ENCODE data around the gene ARMC7. TPM values are rescaled to one million over a fixed set of nuclear protein-coding genes. Genes with fewer than 3 reads are reported as not detected.

The ARMC7 gene
- total and polyA plus RNA-seq, 10 of the 15 experiments (the other 5 are each of a cell fraction or from before 2014, with no cell fraction given) = 1.5 to 19.8 (median 6.3) TPM

- intact Hi-C loops (cut with micrococcal nuclease; ENCODE audit: unreplicated experiment) = no loop called here
- FAIRE-seq = peak; percentile 95
- peak within 1 kb of the TSS; percentile 90 for H3K27ac ChIP-seq (ENCODE audit: control insufficient read depth, insufficient read depth)
- no peaks in the 10 kb centered on the region for H3K36me3 ChIP-seq (ENCODE audit: control insufficient read depth in 2 of 2, insufficient read depth in 2 of 2, low read length in 1 of 2)
- ATAC-seq = peak; percentile 98
- peak within 1 kb of the TSS; percentile 90 for H3K4me3 ChIP-seq
- H4K20me1 ChIP-seq (ENCODE audit: control insufficient read depth, insufficient read depth) = no peaks in the 10 kb centered on the region
- ChIA-PET RAD21 (ENCODE audit: unreplicated experiment) (no interaction called here), SMC1A (ENCODE audit: uncharacterized antibody, unreplicated experiment) (interaction anchor here (0.6 to 1.5 kb wide), 5 partner anchors 15 to 151 kb away, joined by 3 to 8 read pairs (median 3); no protein-coding TSS in a partner anchor), CTCF (interaction anchor here (0.9 to 1.4 kb wide), 5 partner anchors 16 to 47 kb away, joined by 3 to 9 read pairs (median 4); no protein-coding TSS in a partner anchor), POLR2A (interaction anchor here (0.5 to 1.1 kb wide), 12 partner anchors 9 to 186 kb away, joined by 3 to 6 read pairs (median 3); no protein-coding TSS in a partner anchor)
- H3K79me2 ChIP-seq (ENCODE audit: control insufficient read depth, insufficient read depth, low read length) = peaks cover 48% of the 10 kb centered on the region
- peak within 1 kb of the TSS; percentile 91 for H3K4me2 ChIP-seq (ENCODE audit: control insufficient read depth, insufficient read depth)
- H3K27me3 ChIP-seq (replicated peaks in 1 of 2; ENCODE audit: control insufficient read depth in 2 of 2, insufficient read depth in 2 of 2, low read length in 1 of 2) = no peaks in the 10 kb centered on the region
- 3% methylated on average over 48 of the region's 67 CpGs for WGBS (ENCODE audit: insufficient coverage, insufficient replicate concordance, low lambda C conversion rate, missing lambda C conversion rate)
- in situ Hi-C loops (cut with MboI) = no loop called here
- no peaks in the 10 kb centered on the region for H3K9me3 ChIP-seq (replicated peaks; ENCODE audit: control insufficient read depth, insufficient read depth, low read length)
- H3K9ac ChIP-seq (ENCODE audit: control insufficient read depth, insufficient read depth, low read length) = peak within 1 kb of the TSS; percentile 91
- peak within 1 kb of the TSS; percentile 95 for H2AFZ ChIP-seq (ENCODE audit: control insufficient read depth, low read depth, low read length)
- peaks cover 6% of the 10 kb centered on the region for H3K4me1 ChIP-seq (ENCODE audit: control insufficient read depth, insufficient read depth, low read length)
- BruUV-seq (replicated peaks) = no TSS peak
- peak; percentile 97 for DNase-seq (ENCODE audit: low read depth, low spot score)
- TF ChIP-seq RAD21 (IDR thresholded peaks at IDR 0.05; ENCODE audit: insufficient read depth, low read depth, low read length) (no peak), DPF2 (IDR thresholded peaks at IDR 0.05) (peak; percentile 97), SMAD1 (IDR thresholded peaks at IDR 0.05; ENCODE audit: low read depth, partially characterized antibody) (peak; percentile 78), HSF1 (IDR thresholded peaks at IDR 0.05; ENCODE audit: low read depth, low read length) (no peak), SUPT20H (IDR thresholded peaks at IDR 0.05; ENCODE audit: borderline replicate concordance, control insufficient read depth, low read depth, low read length) (no peak), BCLAF1 (IDR thresholded peaks at IDR 0.05) (no peak), RUNX3 (IDR thresholded peaks at IDR 0.05; ENCODE audit: low read length) (peak; percentile 52), MAX (IDR thresholded peaks at IDR 0.05; ENCODE audit: low read depth, low read length) (peak; percentile 55; the same call in 1 of the 2 replicates), PBX3 (IDR thresholded peaks at IDR 0.05; ENCODE audit: insufficient replicate concordance, low read depth, low read length) (peak; percentile 98), GATAD2B (conservative IDR thresholded peaks at IDR 0.05; ENCODE audit: low read depth) (peak; percentile 91), CBX3 (IDR thresholded peaks at IDR 0.05; ENCODE audit: borderline replicate concordance, low read depth) (no peak), RCOR1 (conservative IDR thresholded peaks at IDR 0.05; ENCODE audit: low read depth, low read length) (no peak), TAF1 (IDR thresholded peaks at IDR 0.05; ENCODE audit: borderline replicate concordance, low read depth, low read length) (peak; percentile 90), ZSCAN29 (IDR thresholded peaks at IDR 0.05) (peak; percentile 23; the same call in 1 of the 2 replicates), TCF7 (IDR thresholded peaks at IDR 0.05; ENCODE audit: borderline replicate concordance) (no peak), PKNOX1 (IDR thresholded peaks at IDR 0.05) (peak; percentile 99)
Measured at GRCh38 chr17:75154195-75155106, 44.7 kb downstream of the ARMC7 start, which contains the start of gene JPT1. TSS of gene JPT1 (minus strand) at chr17:75154512. CDS start at chr17:75154397, 115 bp downstream.

Data from GM12878 (cell line).